GM18508 (cell line): Measurements from ENCODE around the gene GDF10.

ENCODE experiments used
- ATAC-seq: cut with Tn5 transposase; IDR thresholded peaks from one replicate; pipeline ENCODE4 v1.9.1; 2021; ENCODE audit warnings: moderate number of reproducible peaks; ENCODE audit not compliant: insufficient read depth, unreplicated experiment

GDF10 gene

GRCh38 chr10:47349941-47350371, 50.0 kb downstream of the GDF10 start:
- ATAC-seq, result no peak

- ATAC-seq, result no peak
Observed at GRCh38 chr10:47350671-47351640, 51.0 kb downstream of the GDF10 start.

GRCh38 chr10:47351899-47352815, 52.2 kb downstream of the GDF10 start:
- no peak for ATAC-seq

GRCh38 chr10:47353351-47353750, 53.4 kb downstream of the GDF10 start:
- no peak for ATAC-seq

GRCh38 chr10:47354165-47354564, 54.2 kb downstream of the GDF10 start:
- ATAC-seq, result no peak

- ATAC-seq, result no peak
Observed at GRCh38 chr10:47354900-47355299, 54.9 kb downstream of the GDF10 start.

- ATAC-seq, result no peak
Observed at GRCh38 chr10:47356708-47357107, 56.7 kb downstream of the GDF10 start.

- ATAC-seq, result no peak
Observed at GRCh38 chr10:47357131-47357582, 57.2 kb downstream of the GDF10 start.

GRCh38 chr10:47357911-47358310, 57.9 kb downstream of the GDF10 start:
- no peak for ATAC-seq

GRCh38 chr10:47358457-47358856, 58.5 kb downstream of the GDF10 start:
- ATAC-seq, result no peak

- ATAC-seq, result no peak
Observed at GRCh38 chr10:47359101-47359500, 59.1 kb downstream of the GDF10 start.

GRCh38 chr10:47359626-47360418, 59.8 kb downstream of the GDF10 start:
- ATAC-seq, result no peak

GRCh38 chr10:47360419-47361040, 60.5 kb downstream of the GDF10 start:
- no peak for ATAC-seq

GRCh38 chr10:47361293-47361692, 61.3 kb downstream of the GDF10 start:
- ATAC-seq, result no peak

GRCh38 chr10:47362199-47362598, 62.2 kb downstream of the GDF10 start:
- ATAC-seq, result no peak
